Fibroblast of lung (primary cell): ENCODE results near the gene UGP2. TPM values are rescaled to one million over a fixed set of nuclear protein-coding genes. Genes with fewer than 3 reads are reported as not detected.

Experiments
- DNase-seq, 2 donors: peaks; one replicate each; pipeline versions ENCODE4 v3.0.0 to v3.0.0-alpha.2; 2010; ENCODE audit warnings: low read depth in 2 of 2
- H2AFZ ChIP-seq: 2 replicates; pipeline ENCODE4 v1.5.1; 2012; ENCODE audit warnings: low read length, control low read depth, inconsistent platforms
- H3K27ac ChIP-seq: 2 replicates; pipeline ENCODE4 v1.5.1; 2011; ENCODE audit warnings: low read length, control low read depth; ENCODE audit not compliant: insufficient read depth
- H3K27me3 ChIP-seq: 2 replicates; pipeline ENCODE4 v1.5.1; 2011; ENCODE audit warnings: mild to moderate bottlenecking, low read length; ENCODE audit not compliant: control insufficient read depth, insufficient read depth
- H3K36me3 ChIP-seq: 2 replicates; pipeline ENCODE4 v1.5.1; 2011; ENCODE audit warnings: low read length; ENCODE audit not compliant: control insufficient read depth, insufficient read depth
- H3K4me1 ChIP-seq: 2 replicates; pipeline ENCODE4 v1.5.1; 2011; ENCODE audit warnings: low read length; ENCODE audit not compliant: control insufficient read depth, insufficient read depth; ENCODE audit errors: extremely low read depth
- H3K4me2 ChIP-seq: 2 replicates; pipeline ENCODE4 v1.5.1; 2011; ENCODE audit warnings: low read length, control low read depth; ENCODE audit not compliant: insufficient read depth; ENCODE audit errors: extremely low read depth
- H3K4me3 ChIP-seq, 4 experiments: fragments of 200-600 bp in 1 of 4; sonication (generic) in 1 of 4; replicated peaks in 1 of 4; 2 replicates each; pipeline ENCODE4 v1.5.1; 2011 to 2016; ENCODE audit warnings: low read length in 4 of 4, low read depth in 3 of 4, mild to moderate bottlenecking in 3 of 4, control low read depth in 2 of 4, inconsistent platforms in 1 of 4, mixed read lengths in 1 of 4; ENCODE audit not compliant: insufficient read depth in 1 of 4; ENCODE audit errors: control extremely low read depth in 1 of 4
- H3K79me2 ChIP-seq: 2 replicates; pipeline ENCODE4 v1.5.1; 2012; ENCODE audit warnings: mild to moderate bottlenecking, low read length, inconsistent platforms; ENCODE audit not compliant: control insufficient read depth, insufficient read depth
- H3K9ac ChIP-seq: 2 replicates; pipeline ENCODE4 v1.5.1; 2011; ENCODE audit warnings: mild to moderate bottlenecking, low read length, control low read depth; ENCODE audit not compliant: insufficient read depth
- H3K9me3 ChIP-seq: 2 replicates; pipeline ENCODE4 v1.5.1; 2012; ENCODE audit warnings: low read depth, low read length; ENCODE audit not compliant: control insufficient read depth, insufficient read depth
- H4K20me1 ChIP-seq: 2 replicates; pipeline ENCODE4 v1.5.1; 2011; ENCODE audit warnings: low read length; ENCODE audit not compliant: control insufficient read depth, insufficient read depth; ENCODE audit errors: extremely low read depth
- EZH2 ChIP-seq: IDR thresholded peaks from 2 replicates; pipeline ENCODE4 v1.5.1; 2012; ENCODE audit warnings: low read length, control low read depth, mild to moderate bottlenecking; ENCODE audit errors: missing control alignments
- polyA plus RNA-seq, 2 donors: library from polyadenylated mRNA; depleted of rRNA in 1 of 2; stranded (reverse) in 1 of 2; unstranded in 1 of 2; fragments of >200 nt; gene quantifications; 2 replicates each; pipeline ENCODE4 v1.2.1, GENCODE V29; 2011 to 2012; ENCODE audit warnings: missing spikeins in 1 of 2
- total RNA-seq: library from RNA; depleted of rRNA; stranded (reverse); fragments of >200 nt; gene quantifications from 2 replicates; pipeline ENCODE4 v1.2.1, GENCODE V29; 2014
- TF ChIP-seq, protein P1 (sequence below), 2 donors: IDR thresholded peaks in 1 of 2; conservative IDR thresholded peaks in 1 of 2; 1 replicate in 1 of 2; 2 replicates in 1 of 2; pipeline ENCODE4 v1.5.1; 2011 to 2012; ENCODE audit warnings: low read length in 2 of 2, control low read depth in 1 of 2, inconsistent platforms in 1 of 2, low read depth in 1 of 2, mild to moderate bottlenecking in 1 of 2

The UGP2 gene
- total and polyA plus RNA-seq, 2 donors (not counting 1 experiment from before 2014, with no cell fraction given) = 77.8 to 180 TPM

DNA sequence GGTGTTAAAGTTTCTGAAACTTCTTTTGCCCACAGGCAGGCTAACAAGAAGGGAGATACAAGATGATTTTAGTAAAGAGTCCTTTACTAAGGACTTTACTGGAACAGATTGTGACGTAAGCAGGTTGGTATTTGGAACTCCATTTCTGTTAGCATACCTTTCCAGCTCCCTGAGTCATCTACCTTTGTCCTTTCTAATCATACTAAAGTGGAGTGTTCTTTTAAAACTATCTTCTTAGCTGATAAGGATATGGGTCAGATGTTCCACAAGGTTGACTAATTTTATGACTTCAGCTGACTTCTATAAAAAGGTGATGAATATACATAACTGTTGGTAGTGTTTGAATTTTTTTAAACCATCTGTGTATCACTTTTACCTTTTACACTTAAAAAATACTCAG, 21.1 kb downstream of the UGP2 start:
- Histone ChIP-seq H3K4me1 (peaks cover 3% of the 10 kb centered on the region), H3K9ac (no peak overlapping the region), H3K79me2 (peaks cover 6% of the 10 kb centered on the region), H4K20me1 (no peaks in the 10 kb centered on the region), H3K27me3 (no peaks in the 10 kb centered on the region), H3K27ac (no peak overlapping the region), H3K36me3 (peaks cover 6% of the 10 kb centered on the region), H3K4me3 (no peak overlapping the region), H2AFZ (no peak overlapping the region), H3K4me2 (no peak overlapping the region), H3K9me3 (no peaks in the 10 kb centered on the region)
- no peak for TF ChIP-seq EZH2
- TF ChIP-seq, protein P1, sequence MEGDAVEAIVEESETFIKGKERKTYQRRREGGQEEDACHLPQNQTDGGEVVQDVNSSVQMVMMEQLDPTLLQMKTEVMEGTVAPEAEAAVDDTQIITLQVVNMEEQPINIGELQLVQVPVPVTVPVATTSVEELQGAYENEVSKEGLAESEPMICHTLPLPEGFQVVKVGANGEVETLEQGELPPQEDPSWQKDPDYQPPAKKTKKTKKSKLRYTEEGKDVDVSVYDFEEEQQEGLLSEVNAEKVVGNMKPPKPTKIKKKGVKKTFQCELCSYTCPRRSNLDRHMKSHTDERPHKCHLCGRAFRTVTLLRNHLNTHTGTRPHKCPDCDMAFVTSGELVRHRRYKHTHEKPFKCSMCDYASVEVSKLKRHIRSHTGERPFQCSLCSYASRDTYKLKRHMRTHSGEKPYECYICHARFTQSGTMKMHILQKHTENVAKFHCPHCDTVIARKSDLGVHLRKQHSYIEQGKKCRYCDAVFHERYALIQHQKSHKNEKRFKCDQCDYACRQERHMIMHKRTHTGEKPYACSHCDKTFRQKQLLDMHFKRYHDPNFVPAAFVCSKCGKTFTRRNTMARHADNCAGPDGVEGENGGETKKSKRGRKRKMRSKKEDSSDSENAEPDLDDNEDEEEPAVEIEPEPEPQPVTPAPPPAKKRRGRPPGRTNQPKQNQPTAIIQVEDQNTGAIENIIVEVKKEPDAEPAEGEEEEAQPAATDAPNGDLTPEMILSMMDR (conservative IDR thresholded peaks at IDR 0.05 in 1 of 2, IDR thresholded peaks at IDR 0.05 in 1 of 2; ENCODE audit: low read depth in 1 of 2, low read length in 2 of 2) = no peak
- DNase-seq = peak in 1 of 2 donors; percentile 83

DNA sequence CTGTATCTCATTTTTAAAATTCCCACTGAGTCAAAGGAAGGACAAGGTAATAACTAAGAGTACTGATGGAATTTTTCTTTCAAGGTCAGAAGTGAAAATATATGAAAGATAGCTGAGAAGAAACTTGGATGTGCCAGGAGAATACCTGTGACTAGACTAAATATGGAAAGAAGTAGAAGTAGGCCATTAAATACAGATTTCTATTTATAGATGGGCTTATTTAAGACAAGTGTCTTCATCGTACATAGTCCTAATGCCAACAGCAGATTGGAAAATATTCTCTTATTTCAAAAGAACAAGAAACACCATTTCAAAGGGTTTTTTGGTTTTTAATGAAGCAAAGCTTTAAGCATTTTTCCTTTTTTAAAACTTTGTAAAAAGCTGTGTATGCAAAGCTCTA, 22.0 kb downstream of the UGP2 start:
- Histone ChIP-seq H3K4me3 (no peak overlapping the region), H3K79me2 (peaks cover 10% of the 10 kb centered on the region)

DNA sequence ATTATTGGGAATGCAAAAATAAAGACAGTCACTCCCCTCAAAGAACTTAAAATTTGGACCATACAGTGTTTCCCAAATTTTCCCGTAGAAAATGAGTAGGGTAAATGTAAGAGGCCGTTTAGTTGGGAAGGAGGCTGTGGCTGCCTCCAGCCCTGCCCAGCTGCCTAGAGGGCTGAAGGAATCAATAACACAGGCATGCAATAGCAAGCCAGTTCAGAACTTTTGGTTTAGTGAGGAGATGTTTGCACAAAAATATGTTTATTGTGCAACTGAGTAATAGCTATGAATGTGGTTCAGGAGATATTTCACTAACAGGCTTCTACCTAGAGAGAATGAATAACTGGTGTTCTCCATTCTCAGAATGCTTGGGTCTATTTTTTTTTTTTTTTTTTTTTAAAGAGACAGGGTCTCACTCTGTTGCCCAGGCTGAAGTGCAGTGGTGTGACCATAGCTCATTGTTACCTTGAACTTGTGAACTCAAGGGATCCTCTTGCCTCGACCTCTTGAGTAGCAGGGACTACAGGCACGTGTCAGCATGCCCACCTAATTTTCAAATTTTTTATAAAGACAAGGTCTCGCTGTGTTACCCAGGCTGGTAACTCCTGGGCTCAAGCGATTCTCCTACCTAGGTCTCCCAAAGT, 23.6 kb downstream of the UGP2 start:
- Histone ChIP-seq H3K4me1 (peaks cover 3% of the 10 kb centered on the region), H3K4me2 (no peak overlapping the region), H2AFZ (no peak overlapping the region), H3K4me3 (no peak overlapping the region), H4K20me1 (no peaks in the 10 kb centered on the region), H3K9me3 (no peaks in the 10 kb centered on the region), H3K27me3 (no peaks in the 10 kb centered on the region), H3K79me2 (peaks cover 10% of the 10 kb centered on the region), H3K36me3 (peaks cover 6% of the 10 kb centered on the region), H3K9ac (no peak overlapping the region), H3K27ac (no peak overlapping the region)
- TF ChIP-seq, protein P1 (conservative IDR thresholded peaks at IDR 0.05 in 1 of 2, IDR thresholded peaks at IDR 0.05 in 1 of 2; ENCODE audit: low read depth in 1 of 2, low read length in 2 of 2) = no peak
- TF ChIP-seq EZH2 = no peak
- peak in 1 of 2 donors; percentile 44 for DNase-seq

More for the DNA sequence above, 22.0 kb downstream of the UGP2 start:
- H3K9ac ChIP-seq = no peak overlapping the region
- no peak overlapping the region for H3K27ac ChIP-seq
- H3K27me3 ChIP-seq = no peaks in the 10 kb centered on the region
- H4K20me1 ChIP-seq = no peaks in the 10 kb centered on the region
- H3K36me3 ChIP-seq = peaks cover 6% of the 10 kb centered on the region
- no peak for DNase-seq
- no peak overlapping the region for H2AFZ ChIP-seq
- H3K9me3 ChIP-seq = no peaks in the 10 kb centered on the region
- peaks cover 3% of the 10 kb centered on the region for H3K4me1 ChIP-seq
- no peak for TF ChIP-seq EZH2
- TF ChIP-seq, protein P1 (conservative IDR thresholded peaks at IDR 0.05 in 1 of 2, IDR thresholded peaks at IDR 0.05 in 1 of 2; ENCODE audit: low read depth in 1 of 2, low read length in 2 of 2) = no peak
- no peak overlapping the region for H3K4me2 ChIP-seq
